Lower lobe of right lung (tissue), 2 donors: ENCODE measurements around the gene NAPB. TPM values are rescaled to one million over a fixed set of nuclear protein-coding genes. Genes with fewer than 3 reads are reported as not detected.

Source experiments
- ATAC-seq, 2 donors: fragments of 200-7000 bp; cut with Tn5 transposase; one replicate each; pipeline ENCODE4 v1.9.1; 2020 to 2022; ENCODE audit warnings: mild to moderate bottlenecking in 2 of 2, moderate library complexity in 2 of 2
- DNase-seq: peaks from one replicate; pipeline ENCODE4 v3.0.0-alpha.2; 2020
- H3K27ac ChIP-seq: fragments of 200-600 bp; one replicate; pipeline ENCODE4 v1.8.0; 2022
- H3K27me3 ChIP-seq: fragments of 200-600 bp; one replicate; pipeline ENCODE4 v1.8.0; 2022; ENCODE audit warnings: low read depth
- H3K36me3 ChIP-seq: fragments of 200-600 bp; one replicate; pipeline ENCODE4 v1.8.0; 2022; ENCODE audit warnings: mild to moderate bottlenecking
- H3K4me1 ChIP-seq: fragments of 200-600 bp; one replicate; pipeline ENCODE4 v1.8.0; 2022
- H3K4me3 ChIP-seq: fragments of 200-600 bp; one replicate; pipeline ENCODE4 v1.8.0; 2022; ENCODE audit warnings: mild to moderate bottlenecking
- H3K9me3 ChIP-seq: fragments of 200-600 bp; one replicate; pipeline ENCODE4 v1.8.0; 2022
- intact Hi-C: fragments of 100-400 bp; cut with DNase I; formaldehyde crosslinking; loops from one replicate; pipeline ENCODE4 v1.11.0; 2022
- total RNA-seq: library from RNA; stranded (reverse); fragmentation: NEBNext Ultra II Directional; extraction: Animal tissue kit (Norgen Biotek cat#: 25700); gene quantifications from one replicate; pipeline ENCODE4 v1.2.1, GENCODE V29; 2021
- TF ChIP-seq, protein P1 (sequence below): fragments of 200-600 bp; IDR thresholded peaks from one replicate; pipeline ENCODE4 v1.8.0; 2022; ENCODE audit warnings: antibody characterized with exemption, mild to moderate bottlenecking
- donor health status: DM: no; HTN: yes; CAD: no; lungs with severe emphysema.

Gene NAPB
- total RNA-seq, 1 donor from 2014 or later: 11.0 TPM

DNA sequence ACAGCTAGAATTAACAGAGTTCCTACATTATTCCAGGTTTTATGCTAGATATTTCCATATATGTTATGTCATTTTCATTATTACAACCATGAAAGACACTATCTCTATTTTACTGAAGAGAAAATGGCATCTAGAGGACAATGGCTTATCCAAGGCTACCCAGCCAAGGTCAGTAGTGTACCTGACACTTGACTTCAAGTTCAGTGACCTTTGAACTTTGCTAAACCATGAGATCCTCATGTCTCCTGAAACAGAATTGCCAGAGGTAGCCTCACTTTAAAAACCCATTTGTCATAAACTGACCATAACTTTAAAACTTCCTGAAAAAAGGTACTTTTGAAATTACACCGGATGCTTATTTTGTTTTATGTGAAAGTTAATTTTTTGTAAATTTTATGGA lies 14.4 kb downstream of the NAPB start:
- intact Hi-C loops: no loop called here
- ATAC-seq: no peak
- no peaks in the 10 kb centered on the region for H3K27me3 ChIP-seq
- H3K4me3 ChIP-seq: no peak overlapping the region
- TF ChIP-seq, protein P1, sequence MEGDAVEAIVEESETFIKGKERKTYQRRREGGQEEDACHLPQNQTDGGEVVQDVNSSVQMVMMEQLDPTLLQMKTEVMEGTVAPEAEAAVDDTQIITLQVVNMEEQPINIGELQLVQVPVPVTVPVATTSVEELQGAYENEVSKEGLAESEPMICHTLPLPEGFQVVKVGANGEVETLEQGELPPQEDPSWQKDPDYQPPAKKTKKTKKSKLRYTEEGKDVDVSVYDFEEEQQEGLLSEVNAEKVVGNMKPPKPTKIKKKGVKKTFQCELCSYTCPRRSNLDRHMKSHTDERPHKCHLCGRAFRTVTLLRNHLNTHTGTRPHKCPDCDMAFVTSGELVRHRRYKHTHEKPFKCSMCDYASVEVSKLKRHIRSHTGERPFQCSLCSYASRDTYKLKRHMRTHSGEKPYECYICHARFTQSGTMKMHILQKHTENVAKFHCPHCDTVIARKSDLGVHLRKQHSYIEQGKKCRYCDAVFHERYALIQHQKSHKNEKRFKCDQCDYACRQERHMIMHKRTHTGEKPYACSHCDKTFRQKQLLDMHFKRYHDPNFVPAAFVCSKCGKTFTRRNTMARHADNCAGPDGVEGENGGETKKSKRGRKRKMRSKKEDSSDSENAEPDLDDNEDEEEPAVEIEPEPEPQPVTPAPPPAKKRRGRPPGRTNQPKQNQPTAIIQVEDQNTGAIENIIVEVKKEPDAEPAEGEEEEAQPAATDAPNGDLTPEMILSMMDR: no peak
- no peak overlapping the region for H3K27ac ChIP-seq
- H3K4me1 ChIP-seq: peaks cover 17% of the 10 kb centered on the region
- peaks cover 2% of the 10 kb centered on the region for H3K36me3 ChIP-seq
- H3K9me3 ChIP-seq: no peaks in the 10 kb centered on the region
- no peak for DNase-seq

DNA sequence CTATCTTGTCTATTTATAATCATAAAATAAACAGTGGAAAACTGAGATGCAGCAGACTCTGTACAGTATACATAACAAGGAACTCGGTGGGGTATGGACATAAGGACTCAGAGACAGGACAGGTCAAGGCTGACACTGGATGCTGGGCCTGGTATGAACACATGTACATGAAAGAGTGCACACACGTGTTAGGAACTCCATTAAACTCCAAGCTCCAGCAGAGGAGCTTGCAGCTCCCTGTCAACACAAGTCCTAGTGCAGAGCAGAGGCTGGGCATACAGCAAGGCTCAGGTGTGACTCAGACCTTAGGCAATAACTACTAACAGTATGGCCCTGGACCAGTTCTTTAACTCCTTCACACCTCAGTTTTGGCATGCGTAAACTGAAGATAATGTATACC lies 17.1 kb downstream of the NAPB start:
- ATAC-seq (peak; percentile 54 to 55), DNase-seq (no peak)
- Histone ChIP-seq H3K4me3 (no peak overlapping the region), H3K4me1 (peaks cover 15% of the 10 kb centered on the region), H3K36me3 (peaks cover 14% of the 10 kb centered on the region), H3K27ac (no peak overlapping the region), H3K27me3 (no peaks in the 10 kb centered on the region), H3K9me3 (no peaks in the 10 kb centered on the region)
- TF ChIP-seq, protein P1: no peak
- intact Hi-C loops: no loop called here

GRCh38 chr20:23403751-23404150 lies 17.5 kb downstream of the NAPB start:
- H3K36me3 ChIP-seq: peaks cover 14% of the 10 kb centered on the region
- no peaks in the 10 kb centered on the region for H3K27me3 ChIP-seq
- no peak for DNase-seq
- ATAC-seq: no peak
- intact Hi-C loops: no loop called here
- no peak overlapping the region for H3K4me3 ChIP-seq
- H3K27ac ChIP-seq: no peak overlapping the region
- TF ChIP-seq, protein P1: no peak
- H3K9me3 ChIP-seq: no peaks in the 10 kb centered on the region
- peaks cover 15% of the 10 kb centered on the region for H3K4me1 ChIP-seq

DNA sequence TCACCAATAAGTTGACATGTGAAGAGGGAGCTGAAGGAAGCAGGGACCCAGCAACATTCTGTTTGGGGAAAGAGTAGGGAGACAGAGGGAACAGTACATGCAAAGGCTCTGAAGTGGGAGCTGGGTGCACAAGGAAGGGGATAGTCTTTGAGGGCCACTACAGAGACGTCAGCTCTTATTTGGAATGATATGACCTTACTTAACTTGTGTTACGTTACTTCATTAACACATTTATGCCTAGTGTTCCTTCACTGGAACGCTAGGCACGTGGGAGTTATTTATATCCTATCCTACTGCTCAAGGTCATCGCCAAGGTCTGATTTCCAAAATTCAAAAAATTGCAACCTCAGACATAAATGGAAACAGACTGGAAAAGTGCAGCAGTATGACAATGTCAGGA lies 20.2 kb downstream of the NAPB start:
- intact Hi-C loops: no loop called here
- no peaks in the 10 kb centered on the region for H3K9me3 ChIP-seq
- no peak overlapping the region for H3K27ac ChIP-seq
- H3K27me3 ChIP-seq: no peaks in the 10 kb centered on the region
- no peak for ATAC-seq
- no peak for DNase-seq
- H3K36me3 ChIP-seq: peaks cover 14% of the 10 kb centered on the region
- TF ChIP-seq, protein P1: no peak
- H3K4me1 ChIP-seq: peaks cover 15% of the 10 kb centered on the region
- H3K4me3 ChIP-seq: no peak overlapping the region

DNA sequence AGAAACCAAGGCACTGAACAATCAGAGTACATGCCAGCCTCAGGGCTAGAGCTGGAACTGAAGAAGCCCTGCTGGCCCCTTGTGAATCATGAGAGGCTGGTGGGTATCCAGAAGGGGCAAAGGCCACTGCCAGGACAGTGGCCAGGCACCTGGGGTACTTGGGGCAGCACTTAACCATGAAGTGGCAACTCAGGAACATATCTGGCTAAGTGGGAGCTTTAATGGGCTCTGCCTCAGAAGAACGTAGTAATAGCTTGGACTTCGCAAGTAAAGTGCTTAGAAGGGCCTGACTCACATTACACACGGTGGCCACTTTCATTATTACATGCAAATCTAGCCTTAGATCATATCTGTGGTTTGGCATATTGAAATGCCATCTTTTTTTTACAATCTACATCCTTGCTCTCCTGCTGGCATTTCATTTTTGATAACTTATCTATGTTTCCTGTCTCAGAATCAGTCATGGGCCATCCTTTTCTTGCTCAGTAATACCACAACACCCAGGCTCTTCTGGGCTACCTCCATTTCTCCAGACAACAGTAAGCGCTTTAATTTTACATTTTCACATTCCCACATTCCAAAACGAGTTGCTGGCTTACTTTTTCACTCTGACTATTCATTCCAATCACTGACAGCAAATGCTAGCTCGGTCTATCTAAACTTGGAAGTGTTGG lies 21.6 kb downstream of the NAPB start:
- Histone ChIP-seq H3K9me3 (no peaks in the 10 kb centered on the region), H3K27me3 (no peaks in the 10 kb centered on the region), H3K4me1 (peaks cover 15% of the 10 kb centered on the region), H3K27ac (peak overlapping the region; percentile 10), H3K4me3 (no peak overlapping the region), H3K36me3 (peaks cover 17% of the 10 kb centered on the region)
- intact Hi-C loops: no loop called here
- ATAC-seq: peak; percentile 88 to 92
- TF ChIP-seq, protein P1: peak; percentile 8
- DNase-seq: no peak
